Transverse colon (tissue), 4 donors: Measurements from ENCODE around the gene CDH15.

Experiments
- EP300 ChIP-seq: sonication (generic); formaldehyde crosslinking; IDR thresholded peaks from one replicate; pipeline ENCODE4 v1.6.1; 2017; ENCODE audit warnings: antibody characterized with exemption, low read depth
- POLR2A ChIP-seq: fragments of 450-650 bp; IDR thresholded peaks from one replicate; pipeline ENCODE4 v1.6.1; 2016; ENCODE audit warnings: antibody characterized with exemption, mild to moderate bottlenecking, moderate library complexity
- POLR2AphosphoS5 ChIP-seq, 3 donors: sonication (generic); formaldehyde crosslinking; IDR thresholded peaks; one replicate each; pipeline ENCODE4 v1.6.1; 2016; ENCODE audit warnings: antibody characterized with exemption in 3 of 3
- TF ChIP-seq, protein P1 (sequence below), 5 experiments: fragments of 200-600 bp in 3 of 5; fragments of 450-650 bp in 2 of 5; sonication (generic) in 3 of 5; IDR thresholded peaks; 1 replicate in 2 of 5; 2 replicates in 3 of 5; pipeline ENCODE4 v1.5.1; 2016 to 2017; ENCODE audit warnings: antibody characterized with exemption in 5 of 5, inconsistent platforms in 3 of 5, mild to moderate bottlenecking in 2 of 5, moderate library complexity in 1 of 5

DNA sequence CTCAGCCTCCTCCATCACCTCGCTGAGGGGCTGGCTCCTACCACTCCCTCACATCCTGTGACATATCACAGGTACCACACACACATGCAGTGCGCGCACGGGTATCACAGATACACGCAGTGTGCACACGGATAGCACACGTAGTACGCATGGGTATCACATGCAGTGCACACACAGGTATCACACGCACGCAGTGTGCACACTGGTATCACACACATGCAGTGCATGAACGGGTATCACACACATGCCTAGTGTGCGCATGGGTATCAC is 47.8 kb upstream of the CDH15 start:
- TF ChIP-seq, protein P1, sequence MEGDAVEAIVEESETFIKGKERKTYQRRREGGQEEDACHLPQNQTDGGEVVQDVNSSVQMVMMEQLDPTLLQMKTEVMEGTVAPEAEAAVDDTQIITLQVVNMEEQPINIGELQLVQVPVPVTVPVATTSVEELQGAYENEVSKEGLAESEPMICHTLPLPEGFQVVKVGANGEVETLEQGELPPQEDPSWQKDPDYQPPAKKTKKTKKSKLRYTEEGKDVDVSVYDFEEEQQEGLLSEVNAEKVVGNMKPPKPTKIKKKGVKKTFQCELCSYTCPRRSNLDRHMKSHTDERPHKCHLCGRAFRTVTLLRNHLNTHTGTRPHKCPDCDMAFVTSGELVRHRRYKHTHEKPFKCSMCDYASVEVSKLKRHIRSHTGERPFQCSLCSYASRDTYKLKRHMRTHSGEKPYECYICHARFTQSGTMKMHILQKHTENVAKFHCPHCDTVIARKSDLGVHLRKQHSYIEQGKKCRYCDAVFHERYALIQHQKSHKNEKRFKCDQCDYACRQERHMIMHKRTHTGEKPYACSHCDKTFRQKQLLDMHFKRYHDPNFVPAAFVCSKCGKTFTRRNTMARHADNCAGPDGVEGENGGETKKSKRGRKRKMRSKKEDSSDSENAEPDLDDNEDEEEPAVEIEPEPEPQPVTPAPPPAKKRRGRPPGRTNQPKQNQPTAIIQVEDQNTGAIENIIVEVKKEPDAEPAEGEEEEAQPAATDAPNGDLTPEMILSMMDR (IDR thresholded peaks at IDR 0.05): no peak
- no peak for TF ChIP-seq POLR2A
- no peak for TF ChIP-seq POLR2AphosphoS5 (IDR thresholded peaks at IDR 0.05)
- TF ChIP-seq EP300: no peak
